PC-9 (cell line): ENCODE measurements around the gene CD36.

Experiments
- CTCF ChIP-seq: fragments of 200-600 bp; sonication (generic); conservative IDR thresholded peaks from 2 replicates; pipeline ENCODE4 v1.6.1; 2017; ENCODE audit warnings: mixed run types, antibody characterized with exemption, mild to moderate bottlenecking, moderate library complexity
- EZH2 ChIP-seq: fragments of 200-600 bp; sonication (generic); IDR thresholded peaks from 2 replicates; pipeline ENCODE4 v1.8.0; 2017; ENCODE audit warnings: antibody characterized with exemption, low read depth

GRCh38 chr7:80632139-80632538 lies 6.3 kb upstream of the CD36 start:
- TF ChIP-seq CTCF (no peak), EZH2 (no peak)
